Measurements from ENCODE around the gene NME1.
A peak's percentile ranks its signal among the peaks of the same experiment; 100 is the strongest.
"Not testable (repeated sequence)": the region's sequence is repeated elsewhere in the genome, so short reads cannot be mapped to it uniquely, and the experiment has no call there.

NME1 gene

DNA sequence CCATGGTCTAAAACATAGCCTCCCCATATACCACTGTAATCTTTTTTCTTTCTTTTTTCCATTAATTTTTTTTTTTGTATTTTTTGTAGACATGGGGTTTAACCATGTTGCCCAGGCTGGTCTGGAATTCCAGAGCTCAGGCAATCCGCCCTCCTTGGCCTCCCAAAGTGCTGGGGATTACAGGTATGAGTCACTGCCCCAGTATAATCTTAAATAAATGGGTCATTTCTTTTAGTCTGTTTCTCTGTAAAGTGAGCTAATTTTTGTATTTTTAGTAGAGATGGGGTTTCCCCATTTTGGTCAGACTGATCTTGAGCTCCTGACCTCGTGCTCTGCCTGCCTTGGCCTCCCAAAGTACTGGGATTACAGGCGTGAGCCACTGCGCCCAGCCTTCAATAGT lies 5.7 kb upstream of the NME1 start:
- DNase-seq = no peak

- no peak for DNase-seq
These were observed 4.2 kb upstream of the NME1 start for GRCh38 chr17:51149163-51149562.

GRCh38 chr17:51150932-51151331 lies 2.4 kb upstream of the NME1 start:
- DNase-seq = no peak

DNA sequence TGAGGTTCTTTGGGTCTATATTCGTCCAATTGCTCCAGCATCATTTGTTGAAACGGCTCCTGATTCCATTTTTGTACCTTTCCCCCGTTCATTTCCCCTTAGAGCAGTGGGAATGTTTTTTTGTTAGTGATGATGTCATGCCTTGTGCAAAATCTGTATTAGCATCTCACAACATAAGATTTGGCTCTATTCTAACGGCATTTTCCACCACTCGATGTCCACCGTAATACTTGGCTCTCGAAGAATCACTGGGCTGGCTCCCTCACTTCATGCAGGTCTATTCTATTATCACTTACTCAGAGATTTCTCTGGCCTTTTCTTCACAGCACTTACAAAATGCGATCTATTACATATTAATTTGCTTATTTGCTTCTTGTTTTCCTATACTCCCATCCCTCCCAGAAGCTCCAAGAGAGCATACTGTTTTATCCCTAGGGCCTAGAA lies 571 bp upstream of the NME1 start:
- no peak for DNase-seq

DNA sequence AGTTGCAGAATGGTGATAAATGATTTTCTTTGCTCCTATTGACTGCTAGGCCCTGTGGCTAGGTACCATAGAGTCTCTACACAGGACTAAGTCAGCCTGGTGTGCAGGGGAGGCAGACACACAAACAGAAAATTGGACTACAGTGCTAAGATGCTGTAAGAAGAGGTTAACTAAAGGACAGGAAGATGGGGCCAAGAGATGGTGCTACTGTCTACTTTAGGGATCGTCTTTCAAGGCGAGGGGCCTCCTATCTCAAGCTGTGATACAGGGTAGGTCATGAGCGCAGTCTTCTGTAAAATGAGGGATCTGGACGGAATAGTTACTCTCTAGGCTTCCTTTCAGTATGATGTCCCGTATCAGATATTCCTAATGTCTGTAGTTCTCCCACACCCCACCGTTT lies 817 bp downstream of the NME1 start:
- no peak for DNase-seq

DNA sequence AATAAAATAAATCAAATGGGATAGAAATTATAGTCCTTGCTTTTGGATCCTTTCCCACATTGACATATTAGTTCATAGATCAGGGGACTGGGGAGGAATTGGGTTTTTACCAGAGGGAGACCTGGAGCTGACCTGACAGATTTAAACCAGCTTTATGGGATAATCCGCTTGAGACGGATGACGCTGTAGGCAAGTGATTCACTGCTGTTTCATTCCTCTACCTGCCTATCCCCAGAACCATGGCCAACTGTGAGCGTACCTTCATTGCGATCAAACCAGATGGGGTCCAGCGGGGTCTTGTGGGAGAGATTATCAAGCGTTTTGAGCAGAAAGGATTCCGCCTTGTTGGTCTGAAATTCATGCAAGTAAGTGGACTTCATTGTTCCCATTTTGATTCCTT lies 2.1 kb downstream of the NME1 start:
- no peak for DNase-seq

GRCh38 chr17:51159604-51160003 lies 6.2 kb downstream of the NME1 start:
- DNase-seq = no peak

GRCh38 chr17:51161541-51161940 lies 8.2 kb downstream of the NME1 start:
- DNase-seq = no peak

DNA sequence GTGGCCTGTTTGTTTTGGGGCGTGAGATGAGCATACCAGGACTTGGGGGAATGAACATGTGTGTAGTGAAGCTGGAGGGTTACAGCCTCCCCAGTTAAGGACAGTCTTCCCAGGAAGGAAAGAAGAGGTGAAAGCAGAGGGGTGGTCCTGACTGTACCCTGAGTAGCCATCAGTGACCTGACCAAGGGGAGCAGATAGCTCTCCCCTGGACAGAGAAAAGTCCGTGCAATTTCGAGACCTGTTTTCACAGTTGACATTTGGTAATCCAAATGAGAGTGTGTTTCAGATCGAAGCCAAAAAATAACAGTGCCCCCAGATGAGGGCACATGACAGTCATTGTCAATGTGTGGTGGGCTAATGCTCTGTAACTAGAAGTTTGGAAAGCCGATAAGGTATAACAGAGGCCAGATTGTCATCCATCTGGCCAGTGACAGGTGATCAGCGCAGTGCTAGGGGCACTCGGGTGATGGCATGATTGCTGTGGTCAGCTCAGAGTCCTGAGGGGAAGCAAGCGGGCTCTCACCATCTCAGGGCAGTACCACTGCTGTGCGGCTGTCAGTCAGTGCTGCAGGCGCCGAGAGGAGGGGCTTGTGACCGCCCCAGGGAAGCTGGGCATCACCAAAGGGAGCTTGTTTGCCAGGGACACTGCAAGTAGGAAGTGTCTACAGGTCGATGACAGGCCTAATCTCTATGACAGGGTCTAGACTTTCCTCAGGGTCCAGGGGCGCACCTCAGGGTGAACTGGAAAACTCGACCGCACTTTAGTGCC lies 11.7 kb downstream of the NME1 start:
- DNase-seq = no peak

DNA sequence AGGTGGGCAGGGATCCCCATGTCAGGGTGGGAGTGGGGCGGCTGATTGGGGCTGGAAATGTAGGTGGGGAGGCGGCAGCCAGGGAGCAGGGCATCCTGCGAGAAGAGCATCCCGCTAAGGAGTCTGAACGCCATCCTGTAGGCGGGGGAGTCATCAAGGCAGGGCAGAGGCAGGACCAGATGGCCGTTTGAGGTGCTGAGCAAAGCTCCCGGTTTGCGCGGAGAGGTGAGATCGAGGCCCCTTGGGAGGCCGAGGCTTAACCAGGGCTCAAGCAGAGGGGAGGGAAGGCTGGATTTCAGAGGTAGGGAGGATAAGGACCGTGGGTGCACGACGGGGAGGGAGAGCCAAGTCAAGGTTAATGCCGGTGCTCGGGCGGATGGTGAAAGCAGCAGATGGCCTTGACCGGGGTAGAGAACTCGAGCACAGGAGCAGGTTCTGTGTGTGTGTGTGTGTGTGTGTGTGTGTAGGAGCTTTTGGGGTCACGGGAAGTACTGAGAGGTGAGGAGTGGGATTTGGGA lies 12.4 kb downstream of the NME1 start:
- no peak for DNase-seq

GRCh38 chr17:51166198-51166986 lies 13.0 kb downstream of the NME1 start, which contains the start of gene NME2:
TSS of gene NME2 (plus strand) at chr17:51166411. CDS start at chr17:51166831, 420 bp downstream.
- DNase-seq = peak; percentile 72

DNA sequence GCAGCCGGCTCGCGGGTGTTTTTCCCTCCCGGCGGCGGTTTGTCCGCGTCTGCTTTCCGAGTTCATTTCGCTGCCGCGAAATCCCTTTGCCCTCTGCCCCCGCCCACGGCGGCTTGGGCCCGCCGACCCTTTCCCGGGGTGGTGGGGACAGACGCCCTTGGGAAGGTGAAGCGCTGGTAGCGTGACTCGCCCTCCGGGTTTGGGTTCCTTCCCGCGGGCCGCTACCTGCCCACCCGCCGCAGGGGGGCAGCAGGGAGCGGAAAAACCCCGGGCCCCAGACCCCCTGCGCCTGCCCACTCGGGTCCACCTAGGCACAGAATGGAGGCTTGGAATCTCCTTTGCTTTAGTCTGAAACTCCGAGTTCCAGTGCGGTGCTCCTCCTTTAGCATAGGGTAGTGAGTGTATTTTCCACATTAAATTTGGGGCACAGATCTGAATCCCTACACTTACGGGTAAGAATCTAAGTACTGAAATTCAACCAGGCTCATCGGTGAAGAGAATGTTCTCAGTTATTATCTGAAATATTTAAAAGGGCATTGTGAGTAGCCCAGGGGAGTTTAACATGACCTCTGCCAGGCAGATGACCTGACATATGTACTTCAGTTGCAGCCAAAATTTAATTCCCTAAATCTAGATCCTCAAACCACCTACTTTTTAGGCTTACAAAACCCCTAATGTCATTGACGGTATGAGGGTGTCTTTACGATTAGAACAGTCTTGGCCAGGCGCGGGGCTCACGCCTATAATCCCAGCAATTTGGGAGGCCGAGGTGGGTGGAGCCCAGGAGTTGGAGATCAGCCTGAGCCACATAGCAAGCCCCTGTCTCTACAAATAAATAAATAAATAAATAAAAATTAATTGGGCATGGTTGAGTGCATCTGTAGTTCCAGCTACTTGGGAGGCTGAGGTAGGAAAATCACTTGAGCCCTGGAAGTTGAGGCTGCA lies 13.9 kb downstream of the NME1 start:
- peak; percentile 52 for DNase-seq

GRCh38 chr17:51169340-51169739 lies 16.0 kb downstream of the NME1 start:
- DNase-seq = no peak

GRCh38 chr17:51170736-51171135 lies 17.4 kb downstream of the NME1 start:
- DNase-seq = no peak

DNA sequence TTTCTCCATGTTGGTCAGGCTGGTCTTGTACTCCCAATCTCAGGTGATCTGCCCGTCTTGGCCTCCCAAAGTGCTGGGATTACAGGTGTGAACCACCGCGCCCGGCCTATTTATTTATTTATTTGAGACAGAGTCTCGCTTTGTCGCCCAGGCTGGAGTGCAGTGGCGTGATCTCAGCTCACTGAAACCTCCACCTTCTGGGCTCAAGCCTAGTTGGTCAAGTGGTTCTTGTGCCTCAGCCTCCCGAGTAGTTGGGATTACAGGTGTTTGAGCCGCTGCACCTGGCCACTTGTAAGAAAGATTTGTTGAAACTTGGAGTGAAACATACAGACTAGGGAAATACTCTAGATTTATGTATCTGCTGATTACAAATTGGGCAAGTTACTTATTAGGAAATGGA lies 18.7 kb downstream of the NME1 start:
- DNase-seq = not testable (repeated sequence)

DNA sequence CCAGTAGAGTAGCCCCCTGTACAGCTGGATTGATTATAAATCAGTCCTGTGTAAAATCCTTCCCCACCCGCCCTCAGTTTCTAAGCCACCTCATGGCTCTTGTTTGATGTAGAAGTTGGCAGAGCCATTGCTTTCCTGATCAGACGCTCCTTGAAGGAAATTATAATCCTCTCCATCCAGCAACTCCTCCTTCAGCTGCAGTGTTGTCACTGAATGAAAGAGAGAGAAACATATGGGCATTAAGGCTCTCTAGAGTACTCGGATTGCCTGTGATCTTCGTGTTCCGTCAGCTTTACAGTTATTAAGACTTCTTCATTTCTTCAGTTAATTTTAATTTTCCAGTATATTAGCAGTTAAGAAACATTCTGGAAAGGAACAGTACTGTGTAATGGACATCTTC lies 27.1 kb downstream of the NME1 start:
- DNase-seq = no peak

GRCh38 chr17:51184124-51184523 lies 30.8 kb downstream of the NME1 start:
- no peak for DNase-seq

GRCh38 chr17:51185763-51186332 lies 32.5 kb downstream of the NME1 start:
- no peak for DNase-seq

GRCh38 chr17:51188271-51188833 lies 35.0 kb downstream of the NME1 start:
- no peak for DNase-seq

GRCh38 chr17:51189162-51189561 lies 35.8 kb downstream of the NME1 start:
- DNase-seq = no peak

DNA sequence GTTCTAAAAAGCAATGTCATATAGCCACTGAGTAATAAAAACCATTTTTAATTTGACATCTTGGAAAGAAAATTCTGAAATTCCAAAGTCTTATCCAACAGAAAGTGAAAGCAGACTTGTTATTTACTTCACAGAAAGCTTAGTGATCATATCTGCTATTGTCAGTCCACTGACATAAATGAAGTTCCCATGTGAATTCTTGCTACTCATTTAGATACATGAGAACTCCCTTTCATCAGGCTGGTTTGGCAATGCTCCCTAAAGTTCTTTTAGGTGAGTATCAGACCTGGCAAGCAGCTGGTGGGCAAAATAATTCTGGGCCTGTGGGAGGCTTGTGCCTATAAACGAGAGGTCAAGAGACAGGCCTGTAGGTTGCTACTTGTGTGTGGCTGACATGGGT lies 36.3 kb downstream of the NME1 start:
- no peak for DNase-seq

DNA sequence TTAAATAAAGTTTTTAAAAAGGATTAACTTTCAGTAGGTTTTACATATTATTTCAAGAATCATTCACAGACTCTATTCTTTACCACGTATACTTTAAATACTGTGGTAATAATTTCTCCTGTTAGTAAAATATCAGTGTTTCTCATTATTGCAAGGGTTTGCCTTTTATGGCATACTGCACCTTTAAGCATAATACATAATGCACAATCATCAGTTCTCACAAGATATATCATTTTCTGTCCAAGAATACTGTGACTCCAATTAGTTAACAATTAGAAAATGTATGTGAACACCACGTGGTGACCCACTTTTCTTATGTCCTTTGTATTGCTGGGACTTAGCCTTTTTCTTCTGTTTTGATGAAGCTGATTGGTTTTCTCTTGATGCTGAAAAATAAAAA lies 38.5 kb downstream of the NME1 start:
- no peak for DNase-seq

Data from COR-L47 (cell line).